HAP-1 (cell line): ENCODE results near the gene SOX18.
"Not testable (repeated sequence)": the region's sequence is repeated elsewhere in the genome, so short reads cannot be mapped to it uniquely, and the experiment has no call there.

Experiments
- DNase-seq, 2 experiments: peaks; one replicate each; pipeline ENCODE4 v3.0.0-alpha.2; 2016 to 2020; ENCODE audit warnings: low spot score in 2 of 2
- H3K27me3 ChIP-seq: fragments of 250-450 bp; sonication (Bioruptor Pico); 2 replicates; pipeline ENCODE4 v1.5.1; 2020; ENCODE audit warnings: low read depth, mild to moderate bottlenecking, moderate library complexity
- H3K36me3 ChIP-seq: fragments of 250-450 bp; sonication (Bioruptor Pico); replicated peaks from 2 replicates; pipeline ENCODE4 v1.5.1; 2020; ENCODE audit warnings: mild to moderate bottlenecking
- H3K4me1 ChIP-seq: fragments of 250-450 bp; sonication (Bioruptor Pico); 2 replicates; pipeline ENCODE4 v1.5.1; 2020; ENCODE audit warnings: mild to moderate bottlenecking
- H3K4me3 ChIP-seq: fragments of 250-450 bp; sonication (Bioruptor Pico); 2 replicates; pipeline ENCODE4 v1.5.1; 2020; ENCODE audit warnings: mild to moderate bottlenecking, moderate library complexity
- H3K9me3 ChIP-seq: fragments of 250-450 bp; sonication (Bioruptor Pico); 2 replicates; pipeline ENCODE4 v1.5.1; 2020; ENCODE audit warnings: mild to moderate bottlenecking, moderate library complexity
- in situ Hi-C: fragments of 300-500 bp; cut with MboI; formaldehyde crosslinking; loops from 3 replicates; pipeline ENCODE4 v1.14.3; 2020; ENCODE audit warnings: low sequenced_read_pairs, inconsistent platforms, mixed read lengths

The SOX18 gene

DNA sequence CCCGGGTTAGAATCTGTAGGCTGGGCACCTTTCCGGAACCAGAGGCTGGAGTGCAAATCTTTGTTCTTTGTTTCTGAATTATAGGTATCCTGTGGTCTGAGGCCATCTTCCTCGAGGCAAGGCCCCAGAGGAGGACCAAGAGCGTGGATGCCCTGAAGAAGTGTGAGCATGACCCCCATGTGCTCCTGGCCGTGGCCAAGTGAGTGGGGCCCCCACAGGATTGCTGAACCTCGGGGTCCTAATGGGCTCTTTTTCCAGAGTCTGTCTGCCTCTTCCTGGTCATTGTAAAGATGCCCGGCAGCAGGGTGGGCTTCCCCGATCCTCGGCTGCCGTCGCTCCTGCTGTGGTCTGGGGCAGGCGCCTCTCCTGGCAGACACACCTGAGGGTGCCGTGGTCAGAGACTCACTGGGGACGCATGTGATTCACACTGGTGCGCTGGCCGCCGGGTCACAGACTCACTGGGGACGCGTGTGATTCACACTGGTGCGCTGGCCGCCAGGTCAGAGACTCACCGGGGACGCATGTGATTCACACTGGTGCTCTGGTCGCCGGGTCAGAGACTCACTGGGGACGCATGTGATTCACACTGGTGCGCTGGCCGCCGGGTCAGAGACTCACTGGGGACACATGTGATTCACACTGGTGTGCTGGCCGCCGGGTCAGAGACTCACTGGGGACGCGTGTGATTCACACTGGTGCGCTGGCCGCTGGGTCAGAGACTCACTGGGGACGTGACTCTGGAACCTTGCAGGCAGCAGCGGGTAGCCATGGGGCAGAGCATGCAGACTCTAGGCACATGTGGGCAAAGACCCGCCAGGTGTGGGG is 19.9 kb downstream of the SOX18 start:
- H3K36me3 ChIP-seq: peaks cover 66% of the 10 kb centered on the region
- no peak for DNase-seq
- in situ Hi-C loops: no loop called here

GRCh38 chr20:64027981-64028685 is 21.3 kb downstream of the SOX18 start:
- in situ Hi-C loops: no loop called here
- no peak for DNase-seq
- Histone ChIP-seq H3K4me3 (no peak overlapping the region), H3K36me3 (peaks cover 74% of the 10 kb centered on the region), H3K27me3 (no peaks in the 10 kb centered on the region), H3K9me3 (no peaks in the 10 kb centered on the region), H3K4me1 (no peaks in the 10 kb centered on the region)

More for the DNA sequence above, 19.9 kb downstream of the SOX18 start:
- no peaks in the 10 kb centered on the region for H3K27me3 ChIP-seq
- H3K4me1 ChIP-seq: no peaks in the 10 kb centered on the region
- no peaks in the 10 kb centered on the region for H3K9me3 ChIP-seq
- no peak overlapping the region for H3K4me3 ChIP-seq

DNA sequence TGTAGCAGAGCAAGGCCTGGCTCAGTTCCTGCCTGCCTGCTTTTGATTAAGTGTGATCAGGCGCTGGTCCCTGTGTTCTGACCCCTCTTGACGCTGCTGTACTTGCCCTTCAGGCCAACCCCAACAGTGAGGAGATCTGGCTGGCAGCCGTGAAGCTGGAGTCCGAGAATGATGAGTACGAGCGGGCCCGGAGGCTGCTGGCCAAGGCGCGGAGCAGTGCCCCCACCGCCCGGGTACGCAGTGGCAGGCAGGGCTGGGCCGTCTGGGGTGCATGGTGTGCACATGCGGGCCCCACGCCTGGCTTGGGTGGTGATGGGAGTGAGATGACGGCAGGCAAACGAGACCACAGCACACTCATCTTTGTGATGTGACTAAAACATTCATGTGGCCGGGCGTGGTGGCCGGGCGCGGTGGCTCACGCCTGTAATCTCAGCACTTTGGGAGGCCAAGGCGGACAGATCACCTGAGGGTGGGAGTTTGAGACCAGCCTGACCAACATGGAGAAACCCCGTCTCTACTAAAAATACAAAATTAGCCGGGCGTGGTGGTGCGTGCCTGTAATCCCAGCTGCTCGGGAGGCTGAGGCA is 23.5 kb downstream of the SOX18 start:
- Histone ChIP-seq H3K27me3 (no peaks in the 10 kb centered on the region), H3K9me3 (no peaks in the 10 kb centered on the region), H3K4me3 (no peak overlapping the region), H3K4me1 (no peaks in the 10 kb centered on the region), H3K36me3 (peaks cover 85% of the 10 kb centered on the region)
- in situ Hi-C loops: no loop called here
- DNase-seq: no peak

DNA sequence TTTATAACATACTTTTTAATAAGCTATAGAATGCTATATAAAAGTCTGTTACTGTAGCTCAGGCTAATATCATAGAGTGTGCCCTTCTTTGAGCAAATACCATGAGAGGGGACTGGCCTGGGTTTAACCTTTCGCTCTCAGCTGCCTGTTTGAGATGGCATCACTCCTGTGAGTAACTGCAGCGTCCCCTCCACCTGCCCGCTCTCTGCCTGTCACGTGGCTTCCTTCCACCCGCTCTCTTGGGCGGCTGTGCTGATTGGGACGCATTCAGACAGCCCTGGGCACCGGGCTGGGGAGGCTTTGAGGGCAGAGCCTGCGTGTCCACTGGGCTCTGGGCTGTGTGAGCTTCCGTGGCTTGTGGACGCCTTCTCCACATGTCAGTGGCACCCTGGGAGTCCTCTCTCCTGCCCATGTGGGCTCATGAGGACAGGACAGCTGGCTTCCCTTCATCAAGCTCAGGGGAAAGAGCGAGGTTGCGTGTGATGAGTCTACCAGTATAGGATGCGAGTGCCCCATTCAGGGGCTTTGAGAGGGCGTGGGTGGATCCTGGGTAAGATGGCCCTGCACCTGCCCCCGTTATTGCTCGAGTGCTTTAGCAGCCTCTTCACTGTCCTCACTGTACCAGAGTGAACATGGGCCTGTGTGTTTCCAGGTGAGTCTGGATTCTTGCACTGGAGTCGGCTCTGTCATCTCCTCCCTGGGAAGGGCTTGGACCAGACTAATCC is 24.2 kb downstream of the SOX18 start:
- Histone ChIP-seq H3K9me3 (no peaks in the 10 kb centered on the region), H3K4me1 (no peaks in the 10 kb centered on the region), H3K27me3 (no peaks in the 10 kb centered on the region), H3K36me3 (peaks cover 83% of the 10 kb centered on the region), H3K4me3 (no peak overlapping the region)
- no peak for DNase-seq
- in situ Hi-C loops: no loop called here

DNA sequence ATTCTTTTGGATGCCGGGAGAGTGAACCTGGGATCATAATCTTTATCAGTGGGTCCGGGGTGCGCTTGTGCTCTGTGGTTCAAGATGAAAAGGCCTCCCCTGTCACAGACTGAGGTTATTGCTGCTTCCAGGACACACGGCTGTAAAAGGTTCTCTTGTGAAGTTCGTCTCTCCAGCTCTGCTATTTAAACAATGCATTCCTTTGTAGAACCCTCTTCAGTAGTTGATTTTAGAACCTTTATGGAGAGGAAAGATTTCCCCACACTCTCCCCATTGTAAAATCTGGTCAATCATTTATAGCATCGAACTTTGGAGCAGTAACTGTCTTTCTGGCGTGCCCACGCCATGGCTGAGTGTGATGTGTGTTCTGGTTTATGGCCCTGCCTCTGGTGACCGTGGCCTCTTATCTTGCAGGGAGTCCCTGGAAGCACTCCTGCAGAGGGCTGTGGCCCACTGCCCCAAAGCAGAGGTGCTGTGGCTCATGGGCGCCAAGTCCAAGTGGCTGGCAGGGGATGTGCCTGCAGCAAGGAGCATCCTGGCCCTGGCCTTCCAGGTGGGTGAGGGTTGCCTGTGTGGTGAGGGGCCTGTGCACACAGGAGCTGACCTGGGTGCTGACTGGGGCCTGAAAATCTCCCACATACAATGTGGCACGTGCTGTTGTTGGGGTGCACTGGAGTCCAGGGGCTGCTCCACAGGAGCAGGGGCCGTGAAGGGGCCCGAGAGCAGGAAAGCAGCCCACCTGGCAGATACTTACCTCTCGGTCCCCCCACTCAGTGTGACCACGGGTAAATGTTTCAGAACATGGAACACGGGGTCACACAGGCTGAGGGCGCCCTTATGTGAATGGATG is 25.1 kb downstream of the SOX18 start:
- DNase-seq: no peak
- in situ Hi-C loops: no loop called here
- no peaks in the 10 kb centered on the region for H3K9me3 ChIP-seq
- H3K36me3 ChIP-seq: peaks cover 84% of the 10 kb centered on the region
- no peaks in the 10 kb centered on the region for H3K27me3 ChIP-seq
- no peaks in the 10 kb centered on the region for H3K4me1 ChIP-seq
- H3K4me3 ChIP-seq: no peak overlapping the region

DNA sequence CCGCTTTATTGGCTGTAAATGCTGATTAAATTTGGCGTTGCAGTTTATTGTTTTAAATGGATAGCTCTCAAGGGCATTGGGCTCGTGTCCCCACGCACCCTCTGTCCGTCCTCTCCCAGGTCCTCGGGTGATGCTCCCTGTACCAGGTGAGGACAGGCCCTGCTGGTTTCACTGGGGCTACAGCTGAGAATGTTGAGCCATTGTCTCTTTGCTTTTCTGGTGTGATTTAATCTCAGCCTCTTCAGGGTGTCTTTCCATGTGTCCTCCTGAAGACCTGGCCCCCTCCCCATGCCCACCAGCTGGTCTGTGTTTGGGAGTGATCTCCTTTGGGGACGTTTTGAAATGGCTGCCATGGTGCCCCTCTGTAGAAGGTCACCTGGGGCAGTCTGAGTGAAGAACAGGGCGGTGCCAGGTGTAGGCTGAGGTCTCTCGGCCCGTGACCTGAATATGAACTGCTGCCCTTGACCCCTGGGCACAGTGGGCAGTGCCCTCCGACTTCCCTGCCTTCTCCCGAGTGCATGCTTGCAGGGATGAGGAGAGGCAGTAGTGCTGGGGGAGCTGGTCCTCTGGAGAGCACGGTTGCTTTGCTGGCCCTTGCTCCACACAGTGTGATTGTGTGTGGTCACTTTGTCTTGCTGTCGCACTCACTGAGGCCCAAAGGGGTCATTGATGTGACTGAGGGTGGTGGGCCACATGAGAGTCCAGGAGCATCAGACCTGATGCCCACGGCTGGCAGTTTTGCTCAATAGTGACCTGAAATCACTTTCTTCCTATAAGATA is 25.9 kb downstream of the SOX18 start:
- peaks cover 83% of the 10 kb centered on the region for H3K36me3 ChIP-seq

DNA sequence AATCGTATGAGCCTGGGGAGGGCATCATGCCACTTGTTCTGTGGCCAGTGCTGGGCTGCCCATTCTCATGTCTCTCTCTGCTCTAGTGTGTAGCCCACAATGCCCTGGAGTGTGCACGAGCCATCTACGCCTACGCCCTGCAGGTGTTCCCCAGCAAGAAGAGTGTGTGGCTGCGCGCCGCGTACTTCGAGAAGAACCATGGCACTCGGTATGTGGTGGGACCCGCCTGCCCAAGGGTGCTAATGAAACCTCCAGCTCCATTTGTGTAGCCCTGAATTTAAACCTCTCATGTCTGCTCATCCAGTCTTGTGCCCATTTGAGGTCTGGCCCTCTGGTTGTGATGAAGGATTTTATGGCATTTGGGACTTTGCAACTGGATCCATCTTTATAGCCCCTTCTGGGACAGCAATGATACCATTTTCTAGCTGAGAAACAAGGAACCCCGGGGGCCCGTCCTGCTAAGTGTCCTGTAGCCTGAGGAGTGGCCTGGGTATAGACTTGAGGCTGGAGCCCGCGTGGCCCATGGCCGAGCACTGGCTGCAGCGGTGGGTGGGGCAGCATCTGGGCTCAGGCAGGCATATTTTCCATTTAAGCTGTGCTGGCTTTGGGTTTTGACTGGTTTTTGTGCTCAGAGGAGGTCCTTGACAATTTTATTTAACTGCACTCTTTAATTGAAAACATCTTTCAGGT is 26.6 kb downstream of the SOX18 start:
- Histone ChIP-seq H3K9me3 (no peaks in the 10 kb centered on the region), H3K36me3 (peaks cover 82% of the 10 kb centered on the region), H3K27me3 (no peaks in the 10 kb centered on the region), H3K4me3 (no peak overlapping the region), H3K4me1 (no peaks in the 10 kb centered on the region)
- in situ Hi-C loops: no loop called here
- DNase-seq: no peak

More for the DNA sequence above, 25.9 kb downstream of the SOX18 start:
- DNase-seq: no peak
- Histone ChIP-seq H3K4me3 (no peak overlapping the region), H3K4me1 (no peaks in the 10 kb centered on the region), H3K27me3 (no peaks in the 10 kb centered on the region), H3K9me3 (no peaks in the 10 kb centered on the region)
- in situ Hi-C loops: no loop called here

DNA sequence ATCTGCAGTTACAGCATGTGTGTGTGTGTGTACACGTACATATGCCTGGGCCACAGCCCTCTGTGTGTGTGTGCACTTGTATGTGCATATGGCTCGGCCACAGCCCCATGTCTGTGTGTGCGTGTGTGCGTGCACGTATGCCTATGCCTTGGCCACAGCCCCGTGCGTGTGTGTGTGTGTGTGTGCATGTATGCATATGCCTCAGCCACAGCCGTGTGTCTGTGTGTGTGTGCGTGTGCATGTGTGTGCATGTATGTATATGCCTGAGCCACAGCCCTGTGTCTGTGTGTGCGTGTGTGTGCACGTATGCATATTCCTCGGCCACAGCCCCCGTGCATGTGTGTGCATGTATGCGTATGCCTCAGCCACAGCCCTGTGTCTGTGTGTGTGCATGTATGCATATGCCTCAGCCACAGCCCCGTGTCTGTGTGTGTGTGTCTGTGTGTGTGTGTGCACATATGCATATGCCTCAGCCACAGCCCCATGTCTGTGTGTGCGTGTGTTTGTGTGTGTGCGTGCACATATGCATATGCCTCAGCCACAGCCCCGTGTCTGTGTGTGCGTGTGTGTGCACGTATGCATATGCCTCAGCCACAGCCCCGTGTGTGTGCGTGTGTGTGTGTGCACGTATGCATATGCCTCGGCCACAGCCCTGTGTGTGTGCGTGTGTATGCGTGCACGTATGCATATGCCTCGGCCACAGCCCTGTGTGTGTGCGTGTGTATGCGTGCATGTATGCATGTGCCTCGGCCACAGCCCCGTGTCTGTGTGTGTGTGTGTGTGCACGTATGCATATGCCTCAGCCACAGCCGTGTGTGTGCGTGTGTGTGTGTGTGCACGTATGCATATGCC is 28.1 kb downstream of the SOX18 start:
- in situ Hi-C loops: no loop called here

GRCh38 chr20:64015635-64016034 is 33.8 kb downstream of the SOX18 start:
- Histone ChIP-seq H3K4me3 (no peak overlapping the region), H3K27me3 (no peaks in the 10 kb centered on the region), H3K9me3 (no peaks in the 10 kb centered on the region), H3K36me3 (peaks cover 61% of the 10 kb centered on the region), H3K4me1 (peaks cover 5% of the 10 kb centered on the region; the same call in 1 of the 2 replicates)
- in situ Hi-C loops: no loop called here
- peak; percentile 50 to 75 for DNase-seq

More for the DNA sequence above, 28.1 kb downstream of the SOX18 start:
- Histone ChIP-seq H3K36me3 (peaks cover 78% of the 10 kb centered on the region), H3K27me3 (no peaks in the 10 kb centered on the region), H3K4me1 (no peaks in the 10 kb centered on the region), H3K4me3 (no peak overlapping the region), H3K9me3 (no peaks in the 10 kb centered on the region)
- no peak for DNase-seq

DNA sequence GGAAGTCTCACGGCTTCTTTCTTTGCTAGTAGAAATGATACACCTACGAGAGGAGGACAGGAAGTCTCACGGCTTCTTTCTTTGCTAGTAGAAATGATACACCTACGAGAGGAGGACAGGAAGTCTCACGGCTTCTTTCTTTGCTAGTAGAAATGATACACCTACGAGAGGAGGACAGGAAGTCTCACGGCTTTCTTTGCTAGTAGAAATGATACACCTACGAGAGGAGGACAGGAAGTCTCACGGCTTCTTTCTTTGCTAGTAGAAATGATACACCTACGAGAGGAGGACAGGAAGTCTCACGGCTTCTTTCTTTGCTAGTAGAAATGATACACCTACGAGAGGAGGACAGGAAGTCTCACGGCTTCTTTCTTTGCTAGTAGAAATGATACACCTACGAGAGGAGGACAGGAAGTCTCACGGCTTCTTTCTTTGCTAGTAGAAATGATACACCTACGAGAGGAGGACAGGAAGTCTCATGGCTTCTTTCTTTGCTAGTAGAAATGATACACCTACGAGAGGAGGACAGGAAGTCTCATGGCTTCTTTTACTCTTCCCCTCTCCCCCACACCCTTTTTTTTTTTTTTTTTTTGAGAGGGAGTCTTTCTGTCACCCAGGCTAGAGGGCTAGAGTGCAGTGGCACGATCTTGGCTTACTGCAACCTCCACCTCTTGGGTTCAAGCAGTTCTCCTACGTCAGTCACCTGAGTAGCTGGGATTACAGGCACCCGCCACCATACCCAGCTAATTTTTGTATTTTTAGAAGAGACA is 36.9 kb downstream of the SOX18 start:
- DNase-seq, H3K9me3 ChIP-seq, in situ Hi-C loops, H3K27me3 ChIP-seq, H3K4me3 ChIP-seq, H3K4me1 ChIP-seq: not testable (repeated sequence)
- peaks cover 68% of the 10 kb centered on the region for H3K36me3 ChIP-seq

- no peak for DNase-seq
- no peaks in the 10 kb centered on the region for H3K27me3 ChIP-seq
- peaks cover 68% of the 10 kb centered on the region for H3K36me3 ChIP-seq
- no peak overlapping the region for H3K4me3 ChIP-seq
- H3K9me3 ChIP-seq: no peaks in the 10 kb centered on the region
- in situ Hi-C loops: no loop called here
- H3K4me1 ChIP-seq: peaks cover 5% of the 10 kb centered on the region; the same call in 1 of the 2 replicates
Measured at GRCh38 chr20:64011366-64011779, 38.1 kb downstream of the SOX18 start.
